Measurements from ENCODE around the gene IMPA2. TPM values are rescaled to one million over a fixed set of nuclear protein-coding genes. Genes with fewer than 3 reads are reported as not detected.

Gene IMPA2
- total RNA-seq, 1 experiment from 2014 or later: 37.6 TPM

DNA sequence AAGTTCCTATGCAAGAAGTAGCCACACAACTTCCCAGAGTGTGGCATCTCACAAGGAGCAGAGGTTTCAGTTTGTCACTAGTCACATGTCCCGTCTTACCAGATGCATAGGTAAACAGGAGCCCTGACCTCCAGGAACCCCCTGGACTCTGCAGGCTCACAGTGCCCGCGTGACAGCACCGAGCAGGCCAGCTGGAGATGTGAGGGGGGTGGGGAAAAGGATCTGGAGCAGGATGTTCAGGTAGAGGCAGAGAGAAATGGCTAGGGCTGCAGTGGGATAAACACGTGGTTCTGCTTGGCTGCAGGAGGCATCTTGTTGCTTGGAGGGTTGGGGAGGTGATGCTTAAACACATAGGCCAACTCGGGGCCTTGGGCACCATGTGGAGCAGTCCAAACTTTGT lies 54.2 kb downstream of the IMPA2 start:
- BruUV-seq (replicated peaks): no TSS peak
- in situ Hi-C loops (cut with HindIII; ENCODE audit: low pct_unique_long_range_greater_than_20kb, low sequenced_read_pairs): no loop called here

DNA sequence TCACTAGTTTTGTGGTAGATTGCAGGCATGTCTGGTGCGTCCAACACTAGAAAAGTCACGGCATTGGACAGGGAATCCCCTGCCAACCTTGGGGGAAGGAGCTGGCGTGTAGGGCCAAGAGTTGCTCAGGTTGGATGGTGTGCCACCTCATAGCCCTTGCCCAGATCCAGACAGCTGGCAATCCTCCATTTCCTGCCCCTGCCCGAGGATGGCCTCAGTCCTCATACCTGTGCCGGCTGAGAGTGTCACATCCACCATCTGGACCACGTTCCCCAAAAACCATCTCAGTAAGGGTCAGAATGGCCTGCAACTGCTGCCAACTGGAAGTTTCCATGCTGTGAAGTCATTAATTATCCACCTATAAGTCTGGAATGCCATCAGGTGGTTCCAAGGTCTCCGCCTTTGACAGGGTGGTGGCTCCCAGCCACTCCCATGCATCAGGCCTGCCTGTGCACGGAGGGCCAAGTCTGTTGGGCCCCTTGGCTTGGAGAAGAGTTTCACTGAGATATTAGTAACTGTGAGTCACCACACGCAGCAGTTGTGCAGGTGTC lies 55.0 kb downstream of the IMPA2 start:
- Histone ChIP-seq H3K27me3 (ENCODE audit: control insufficient read depth, insufficient read depth, low read length) (no peaks in the 10 kb centered on the region), H3K4me3 (ENCODE audit: low read depth in 2 of 2, low read length in 2 of 2) (no peak overlapping the region), H3K27ac (ENCODE audit: low read length) (no peak overlapping the region), H3K36me3 (ENCODE audit: control insufficient read depth, insufficient read depth, low read length) (no peaks in the 10 kb centered on the region), H3K9me3 (ENCODE audit: control insufficient read depth, insufficient read depth, low read depth, low read length) (no peaks in the 10 kb centered on the region), H3K4me1 (ENCODE audit: control insufficient read depth, insufficient read depth, low read length) (no peaks in the 10 kb centered on the region)
- POLR2A ChIA-PET: no interaction called here
- in situ Hi-C loops (cut with HindIII; ENCODE audit: low pct_unique_long_range_greater_than_20kb, low sequenced_read_pairs) (no loop called here), intact Hi-C loops (cut with micrococcal nuclease; ENCODE audit: unreplicated experiment) (loop anchor here (10.0 kb wide), 1 partner anchor 381 kb away; no protein-coding TSS in a partner anchor)
- DNase-seq (ENCODE audit: low read depth, low spot score) (no peak), ATAC-seq (no peak)
- TF ChIP-seq TCF7L2 (IDR thresholded peaks at IDR 0.05; ENCODE audit: low read depth, low read length): no peak
- TF ChIP-seq, protein P1, sequence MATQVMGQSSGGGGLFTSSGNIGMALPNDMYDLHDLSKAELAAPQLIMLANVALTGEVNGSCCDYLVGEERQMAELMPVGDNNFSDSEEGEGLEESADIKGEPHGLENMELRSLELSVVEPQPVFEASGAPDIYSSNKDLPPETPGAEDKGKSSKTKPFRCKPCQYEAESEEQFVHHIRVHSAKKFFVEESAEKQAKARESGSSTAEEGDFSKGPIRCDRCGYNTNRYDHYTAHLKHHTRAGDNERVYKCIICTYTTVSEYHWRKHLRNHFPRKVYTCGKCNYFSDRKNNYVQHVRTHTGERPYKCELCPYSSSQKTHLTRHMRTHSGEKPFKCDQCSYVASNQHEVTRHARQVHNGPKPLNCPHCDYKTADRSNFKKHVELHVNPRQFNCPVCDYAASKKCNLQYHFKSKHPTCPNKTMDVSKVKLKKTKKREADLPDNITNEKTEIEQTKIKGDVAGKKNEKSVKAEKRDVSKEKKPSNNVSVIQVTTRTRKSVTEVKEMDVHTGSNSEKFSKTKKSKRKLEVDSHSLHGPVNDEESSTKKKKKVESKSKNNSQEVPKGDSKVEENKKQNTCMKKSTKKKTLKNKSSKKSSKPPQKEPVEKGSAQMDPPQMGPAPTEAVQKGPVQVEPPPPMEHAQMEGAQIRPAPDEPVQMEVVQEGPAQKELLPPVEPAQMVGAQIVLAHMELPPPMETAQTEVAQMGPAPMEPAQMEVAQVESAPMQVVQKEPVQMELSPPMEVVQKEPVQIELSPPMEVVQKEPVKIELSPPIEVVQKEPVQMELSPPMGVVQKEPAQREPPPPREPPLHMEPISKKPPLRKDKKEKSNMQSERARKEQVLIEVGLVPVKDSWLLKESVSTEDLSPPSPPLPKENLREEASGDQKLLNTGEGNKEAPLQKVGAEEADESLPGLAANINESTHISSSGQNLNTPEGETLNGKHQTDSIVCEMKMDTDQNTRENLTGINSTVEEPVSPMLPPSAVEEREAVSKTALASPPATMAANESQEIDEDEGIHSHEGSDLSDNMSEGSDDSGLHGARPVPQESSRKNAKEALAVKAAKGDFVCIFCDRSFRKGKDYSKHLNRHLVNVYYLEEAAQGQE (IDR thresholded peaks at IDR 0.05; ENCODE audit: insufficient read depth in 1 of 2, low read depth in 2 of 2, low read length in 1 of 2): no peak
- TF ChIP-seq CTCF (IDR thresholded peaks at IDR 0.05): no peak
- no peak for TF ChIP-seq SIN3A (IDR thresholded peaks at IDR 0.05; ENCODE audit: borderline replicate concordance, insufficient read depth, low read depth, low read length)
- no peak for TF ChIP-seq POLR2AphosphoS5 (IDR thresholded peaks at IDR 0.05; ENCODE audit: low read depth, low read length)
- CTCF ChIA-PET: no interaction called here
- BruUV-seq (replicated peaks): no TSS peak

More for the DNA sequence above, 54.2 kb downstream of the IMPA2 start:
- no peak overlapping the region for H3K4me3 ChIP-seq (ENCODE audit: low read depth in 2 of 2, low read length in 2 of 2)
- POLR2A ChIA-PET: no interaction called here
- TF ChIP-seq POLR2AphosphoS5 (IDR thresholded peaks at IDR 0.05; ENCODE audit: low read depth, low read length) (no peak), CTCF (IDR thresholded peaks at IDR 0.05) (no peak), SIN3A (IDR thresholded peaks at IDR 0.05; ENCODE audit: borderline replicate concordance, insufficient read depth, low read depth, low read length) (no peak), TCF7L2 (IDR thresholded peaks at IDR 0.05; ENCODE audit: low read depth, low read length) (no peak)
- TF ChIP-seq, protein P1 (IDR thresholded peaks at IDR 0.05; ENCODE audit: insufficient read depth in 1 of 2, low read depth in 2 of 2, low read length in 1 of 2): no peak
- H3K4me1 ChIP-seq (ENCODE audit: control insufficient read depth, insufficient read depth, low read length): no peaks in the 10 kb centered on the region
- intact Hi-C loops (cut with micrococcal nuclease; ENCODE audit: unreplicated experiment): loop anchor here (10.0 kb wide), 1 partner anchor 381 kb away; no protein-coding TSS in a partner anchor
- no peaks in the 10 kb centered on the region for H3K27me3 ChIP-seq (ENCODE audit: control insufficient read depth, insufficient read depth, low read length)
- H3K36me3 ChIP-seq (ENCODE audit: control insufficient read depth, insufficient read depth, low read length): no peaks in the 10 kb centered on the region
- no peaks in the 10 kb centered on the region for H3K9me3 ChIP-seq (ENCODE audit: control insufficient read depth, insufficient read depth, low read depth, low read length)
- ATAC-seq: no peak
- CTCF ChIA-PET: no interaction called here
- DNase-seq (ENCODE audit: low read depth, low spot score): no peak
- H3K27ac ChIP-seq (ENCODE audit: low read length): no peak overlapping the region
